Esophagus (tissue), 2 donors: Measurements from ENCODE around the gene SNAP47. TPM values are rescaled to one million over a fixed set of nuclear protein-coding genes. Genes with fewer than 3 reads are reported as not detected.

Source experiments
- H3K27ac ChIP-seq, 2 donors: one replicate each; pipeline ENCODE4 v1.5.1; 2013; ENCODE audit warnings: low read depth in 2 of 2, mild to moderate bottlenecking in 2 of 2, inconsistent platforms in 1 of 2, low read length in 1 of 2, moderate library complexity in 1 of 2
- H3K27me3 ChIP-seq, 2 donors: one replicate each; pipeline ENCODE4 v1.6.1; 2013; ENCODE audit warnings: low read length in 2 of 2, control low read depth in 1 of 2, mild to moderate bottlenecking in 1 of 2; ENCODE audit not compliant: insufficient read depth in 2 of 2, control insufficient read depth in 1 of 2
- H3K36me3 ChIP-seq, 2 donors: one replicate each; pipeline ENCODE4 v1.6.1; 2013; ENCODE audit warnings: low read length in 1 of 2; ENCODE audit not compliant: control insufficient read depth in 2 of 2, insufficient read depth in 2 of 2
- H3K4me1 ChIP-seq, 2 donors: one replicate each; pipeline ENCODE4 v1.6.1; 2013; ENCODE audit warnings: low read length in 1 of 2; ENCODE audit not compliant: control insufficient read depth in 2 of 2, insufficient read depth in 2 of 2
- H3K4me3 ChIP-seq, 2 donors: one replicate each; pipeline ENCODE4 v1.5.1; 2013; ENCODE audit warnings: low read length in 2 of 2, mild to moderate bottlenecking in 2 of 2, low read depth in 1 of 2, moderate library complexity in 1 of 2
- H3K9me3 ChIP-seq, 2 donors: one replicate each; pipeline ENCODE4 v1.6.1; 2013; ENCODE audit warnings: mild to moderate bottlenecking in 2 of 2, low read depth in 1 of 2, low read length in 1 of 2, moderate library complexity in 1 of 2; ENCODE audit not compliant: control insufficient read depth in 2 of 2, insufficient read depth in 1 of 2
- WGBS, 2 donors: extraction: QIAGEN DNeasy Blood & Tissue Kit; methylation state at CpG; one replicate each; pipeline ENCODE4 v1.1.7; 2013; 5-methylcytosine and 5-hydroxymethylcytosine counted together
- polyA plus RNA-seq, 2 donors: library from polyadenylated mRNA; stranded (reverse); fragments of 200-250 nt; gene quantifications; one replicate each; pipeline ENCODE4 v1.2.3, GENCODE V29; 2013
- donor health status: healthy with polysubstance abuse.
- donor health status: Bipolar disorder and iron deficiency.

SNAP47 gene
- polyA plus RNA-seq, 2 donors: 7.9 to 11.4 TPM

GRCh38 chr1:227731241-227731677, 4.0 kb upstream of the SNAP47 start:
- H3K36me3 ChIP-seq: peaks cover 7 to 27% of the 10 kb centered on the region in 2 donors
- WGBS, 2 donors: 71 to 84% methylated on average over 11 of the region's 11 CpGs
- H3K4me1 ChIP-seq: peaks cover 11 to 29% of the 10 kb centered on the region in 2 donors

GRCh38 chr1:227731696-227732585, 3.3 kb upstream of the SNAP47 start:
- H3K36me3 ChIP-seq: peaks cover 7 to 27% of the 10 kb centered on the region in 2 donors
- H3K9me3 ChIP-seq: peaks cover 0 to 4% of the 10 kb centered on the region in 2 donors
- peaks cover 11 to 29% of the 10 kb centered on the region in 2 donors for H3K4me1 ChIP-seq
- no peaks in the 10 kb centered on the region for H3K27me3 ChIP-seq
- no peak overlapping the region for H3K4me3 ChIP-seq
- 91 to 92% methylated on average over 19 of the region's 19 CpGs for WGBS, 2 donors
- no peak overlapping the region for H3K27ac ChIP-seq

More at GRCh38 chr1:227731241-227731677, 4.0 kb upstream of the SNAP47 start:
- no peaks in the 10 kb centered on the region for H3K27me3 ChIP-seq
- no peak overlapping the region for H3K4me3 ChIP-seq
- peaks cover 0 to 4% of the 10 kb centered on the region in 2 donors for H3K9me3 ChIP-seq
- no peak overlapping the region for H3K27ac ChIP-seq

GRCh38 chr1:227732586-227733308, 2.5 kb upstream of the SNAP47 start:
- 95 to 96% methylated on average over 18 of the region's 18 CpGs for WGBS, 2 donors
- Histone ChIP-seq H3K27me3 (no peaks in the 10 kb centered on the region), H3K4me1 (peaks cover 11 to 29% of the 10 kb centered on the region in 2 donors), H3K27ac (no peak overlapping the region), H3K36me3 (peaks cover 7 to 27% of the 10 kb centered on the region in 2 donors), H3K9me3 (peaks cover 0 to 4% of the 10 kb centered on the region in 2 donors), H3K4me3 (no peak overlapping the region)

- peaks cover 7 to 27% of the 10 kb centered on the region in 2 donors for H3K36me3 ChIP-seq
- 85 to 89% methylated on average over 13 to 15 of the region's 15 CpGs for WGBS, 2 donors
- H3K4me3 ChIP-seq: no peak overlapping the region
- H3K9me3 ChIP-seq: peaks cover 0 to 4% of the 10 kb centered on the region in 2 donors
- no peaks in the 10 kb centered on the region for H3K27me3 ChIP-seq
- no peak overlapping the region for H3K27ac ChIP-seq
- peaks cover 11 to 29% of the 10 kb centered on the region in 2 donors for H3K4me1 ChIP-seq
Measured at GRCh38 chr1:227733309-227733705, 1.9 kb upstream of the SNAP47 start.

- peak overlapping the region; percentile 28 to 72 for H3K27ac ChIP-seq
- H3K4me1 ChIP-seq: peaks cover 8 to 26% of the 10 kb centered on the region in 2 donors
- WGBS, 2 donors: 45 to 46% methylated on average over 24 of the region's 24 CpGs
- no peaks in the 10 kb centered on the region for H3K27me3 ChIP-seq
- peaks cover 0 to 4% of the 10 kb centered on the region in 2 donors for H3K9me3 ChIP-seq
- peak overlapping the region; percentile 67 to 91 for H3K4me3 ChIP-seq
- peaks cover 7 to 27% of the 10 kb centered on the region in 2 donors for H3K36me3 ChIP-seq
Measured at GRCh38 chr1:227733751-227734545, 1.3 kb upstream of the SNAP47 start.

GRCh38 chr1:227734546-227734855, 734 bp upstream of the SNAP47 start:
- 2 to 4% methylated on average over 10 of the region's 10 CpGs for WGBS, 2 donors
- H3K4me3 ChIP-seq: peak overlapping the region; percentile 67 to 91
- peak overlapping the region in 1 of 2 donors; percentile 78 for H3K27ac ChIP-seq
- peaks cover 3 to 22% of the 10 kb centered on the region in 2 donors for H3K4me1 ChIP-seq
- H3K36me3 ChIP-seq: peaks cover 7 to 29% of the 10 kb centered on the region in 2 donors
- peaks cover 0 to 4% of the 10 kb centered on the region in 2 donors for H3K9me3 ChIP-seq
- no peaks in the 10 kb centered on the region for H3K27me3 ChIP-seq

- Histone ChIP-seq H3K4me1 (peaks cover 3 to 18% of the 10 kb centered on the region in 2 donors), H3K27ac (peak overlapping the region; percentile 68 to 82), H3K36me3 (peaks cover 7 to 28% of the 10 kb centered on the region in 2 donors), H3K9me3 (peaks cover 0 to under 1% of the 10 kb centered on the region in 2 donors), H3K27me3 (no peaks in the 10 kb centered on the region), H3K4me3 (peak overlapping the region; percentile 67 to 91)
- 2 to 3% methylated on average over 31 of the region's 31 CpGs for WGBS, 2 donors
Measured at GRCh38 chr1:227735539-227736285, 477 bp downstream of the SNAP47 start.

GRCh38 chr1:227736814-227737432, 1.7 kb downstream of the SNAP47 start:
- Histone ChIP-seq H3K27ac (no peak overlapping the region), H3K9me3 (no peaks in the 10 kb centered on the region), H3K4me3 (no peak overlapping the region), H3K27me3 (no peaks in the 10 kb centered on the region), H3K36me3 (peaks cover 7 to 20% of the 10 kb centered on the region in 2 donors), H3K4me1 (peaks cover 3 to 18% of the 10 kb centered on the region in 2 donors)
- 82 to 86% methylated on average over 11 of the region's 11 CpGs for WGBS, 2 donors
